Chondrocyte (in vitro differentiated cells): ENCODE data around the gene SPINK4. TPM values are rescaled to one million over a fixed set of nuclear protein-coding genes. Genes with fewer than 3 reads are reported as not detected.

ENCODE experiments used
- DNase-seq: peaks from one replicate; pipeline ENCODE4 v3.0.0; 2021; ENCODE audit warnings: mixed read lengths, low spot score
- H3K27ac Mint-ChIP-seq: one replicate; pipeline ENCODE4 v1.8.0; 2021; ENCODE audit warnings: mild to moderate bottlenecking, moderate library complexity, mixed read lengths; ENCODE audit not compliant: unreplicated experiment
- H3K27me3 Mint-ChIP-seq: 2 replicates; pipeline ENCODE4 v1.8.0; 2021; ENCODE audit warnings: low read depth, mixed read lengths
- H3K36me3 Mint-ChIP-seq: 2 replicates; pipeline ENCODE4 v1.8.0; 2021; ENCODE audit warnings: low read depth, mixed read lengths
- H3K4me1 Mint-ChIP-seq: 2 replicates; pipeline ENCODE4 v1.8.0; 2021; ENCODE audit warnings: low read depth, mild to moderate bottlenecking, mixed read lengths
- H3K4me3 Mint-ChIP-seq: one replicate; pipeline ENCODE4 v1.8.0; 2021; ENCODE audit warnings: mild to moderate bottlenecking, moderate library complexity, mixed read lengths; ENCODE audit not compliant: unreplicated experiment
- H3K9me3 Mint-ChIP-seq: 2 replicates; pipeline ENCODE4 v1.8.0; 2021; ENCODE audit warnings: low read depth, mixed read lengths
- CTCF ChIP-seq: fragments of 200-600 bp; sonication (generic); IDR thresholded peaks from 2 replicates; pipeline ENCODE4 v1.5.0; 2021; ENCODE audit warnings: antibody characterized with exemption, mild to moderate bottlenecking, moderate library complexity
- total RNA-seq: library from RNA; stranded (reverse); gene quantifications from 3 replicates; pipeline ENCODE4 v1.2.1, GENCODE V29; 2021

Gene SPINK4
- total RNA-seq, 1 donor from 2014 or later, result not detected

GRCh38 chr9:33250458-33250995, 10.6 kb downstream of the SPINK4 start:
- TF ChIP-seq CTCF, result no peak
- Mint-ChIP-seq H3K4me1 (no peaks in the 10 kb centered on the region), H3K4me3 (no peak overlapping the region), H3K9me3 (no peaks in the 10 kb centered on the region), H3K36me3 (peaks cover 15% of the 10 kb centered on the region), H3K27ac (no peak overlapping the region), H3K27me3 (no peaks in the 10 kb centered on the region)
- no peak for DNase-seq

GRCh38 chr9:33254211-33254610, 14.2 kb downstream of the SPINK4 start:
- Mint-ChIP-seq H3K36me3 (peaks cover 33% of the 10 kb centered on the region), H3K9me3 (no peaks in the 10 kb centered on the region), H3K4me1 (no peaks in the 10 kb centered on the region), H3K27ac (no peak overlapping the region), H3K4me3 (no peak overlapping the region), H3K27me3 (no peaks in the 10 kb centered on the region)
- no peak for DNase-seq
- no peak for TF ChIP-seq CTCF

GRCh38 chr9:33255014-33255413, 15.0 kb downstream of the SPINK4 start:
- Mint-ChIP-seq H3K27me3 (no peaks in the 10 kb centered on the region), H3K4me3 (no peak overlapping the region), H3K36me3 (peaks cover 38% of the 10 kb centered on the region), H3K27ac (no peak overlapping the region), H3K4me1 (no peaks in the 10 kb centered on the region), H3K9me3 (no peaks in the 10 kb centered on the region)
- no peak for DNase-seq
- no peak for TF ChIP-seq CTCF

- H3K27ac Mint-ChIP-seq, result no peak overlapping the region
- no peaks in the 10 kb centered on the region for H3K27me3 Mint-ChIP-seq
- H3K9me3 Mint-ChIP-seq, result no peaks in the 10 kb centered on the region
- H3K4me1 Mint-ChIP-seq, result no peaks in the 10 kb centered on the region
- no peak for TF ChIP-seq CTCF
- peaks cover 42% of the 10 kb centered on the region for H3K36me3 Mint-ChIP-seq
- no peak for DNase-seq
- no peak overlapping the region for H3K4me3 Mint-ChIP-seq
These were observed 15.5 kb downstream of the SPINK4 start for GRCh38 chr9:33255471-33255870.

- H3K36me3 Mint-ChIP-seq, result peaks cover 48% of the 10 kb centered on the region
- no peaks in the 10 kb centered on the region for H3K27me3 Mint-ChIP-seq
- TF ChIP-seq CTCF, result no peak
These were observed 16.3 kb downstream of the SPINK4 start for GRCh38 chr9:33256236-33256635.

More at GRCh38 chr9:33256236-33256635, 16.3 kb downstream of the SPINK4 start:
- Mint-ChIP-seq H3K27ac (no peak overlapping the region), H3K4me3 (no peak overlapping the region), H3K9me3 (no peaks in the 10 kb centered on the region), H3K4me1 (no peaks in the 10 kb centered on the region)
- DNase-seq, result no peak
